Measurements from ENCODE around the gene PDIK1L. TPM values are rescaled to one million over a fixed set of nuclear protein-coding genes. Genes with fewer than 3 reads are reported as not detected.
A peak's percentile ranks its signal among the peaks of the same experiment; 100 is the strongest.

The PDIK1L gene
- total RNA-seq, 1 donor from 2014 or later, result 11.4 TPM

DNA sequence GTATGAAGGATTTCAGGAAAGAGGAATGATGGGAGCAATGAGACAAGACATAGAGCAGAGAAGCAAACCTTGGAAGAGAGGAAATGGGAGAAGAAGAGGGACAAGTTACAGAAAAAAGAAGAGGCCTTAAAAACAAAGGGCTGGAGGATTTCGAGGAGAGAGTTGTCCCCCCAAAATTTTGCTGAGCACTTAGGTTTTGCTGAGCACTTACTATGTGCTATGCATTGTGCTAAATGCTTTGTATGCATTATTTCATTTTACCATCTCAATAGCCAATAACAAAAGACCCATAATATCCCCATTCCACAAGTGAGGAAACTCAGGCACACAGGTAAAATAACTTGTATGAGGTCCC is 41.7 kb upstream of the PDIK1L start:
- Histone ChIP-seq H3K9me3 (no peaks in the 10 kb centered on the region), H3K27ac (no peak overlapping the region), H3K36me3 (no peaks in the 10 kb centered on the region), H3K4me1 (no peaks in the 10 kb centered on the region), H3K4me3 (no peak overlapping the region), H3K27me3 (peaks cover 2% of the 10 kb centered on the region)
- DNase-seq (no peak), ATAC-seq (no peak)
- intact Hi-C loops (cut with DNase I), result no loop called here
- TF ChIP-seq, protein P1, sequence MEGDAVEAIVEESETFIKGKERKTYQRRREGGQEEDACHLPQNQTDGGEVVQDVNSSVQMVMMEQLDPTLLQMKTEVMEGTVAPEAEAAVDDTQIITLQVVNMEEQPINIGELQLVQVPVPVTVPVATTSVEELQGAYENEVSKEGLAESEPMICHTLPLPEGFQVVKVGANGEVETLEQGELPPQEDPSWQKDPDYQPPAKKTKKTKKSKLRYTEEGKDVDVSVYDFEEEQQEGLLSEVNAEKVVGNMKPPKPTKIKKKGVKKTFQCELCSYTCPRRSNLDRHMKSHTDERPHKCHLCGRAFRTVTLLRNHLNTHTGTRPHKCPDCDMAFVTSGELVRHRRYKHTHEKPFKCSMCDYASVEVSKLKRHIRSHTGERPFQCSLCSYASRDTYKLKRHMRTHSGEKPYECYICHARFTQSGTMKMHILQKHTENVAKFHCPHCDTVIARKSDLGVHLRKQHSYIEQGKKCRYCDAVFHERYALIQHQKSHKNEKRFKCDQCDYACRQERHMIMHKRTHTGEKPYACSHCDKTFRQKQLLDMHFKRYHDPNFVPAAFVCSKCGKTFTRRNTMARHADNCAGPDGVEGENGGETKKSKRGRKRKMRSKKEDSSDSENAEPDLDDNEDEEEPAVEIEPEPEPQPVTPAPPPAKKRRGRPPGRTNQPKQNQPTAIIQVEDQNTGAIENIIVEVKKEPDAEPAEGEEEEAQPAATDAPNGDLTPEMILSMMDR (IDR thresholded peaks at IDR 0.05), result no peak

DNA sequence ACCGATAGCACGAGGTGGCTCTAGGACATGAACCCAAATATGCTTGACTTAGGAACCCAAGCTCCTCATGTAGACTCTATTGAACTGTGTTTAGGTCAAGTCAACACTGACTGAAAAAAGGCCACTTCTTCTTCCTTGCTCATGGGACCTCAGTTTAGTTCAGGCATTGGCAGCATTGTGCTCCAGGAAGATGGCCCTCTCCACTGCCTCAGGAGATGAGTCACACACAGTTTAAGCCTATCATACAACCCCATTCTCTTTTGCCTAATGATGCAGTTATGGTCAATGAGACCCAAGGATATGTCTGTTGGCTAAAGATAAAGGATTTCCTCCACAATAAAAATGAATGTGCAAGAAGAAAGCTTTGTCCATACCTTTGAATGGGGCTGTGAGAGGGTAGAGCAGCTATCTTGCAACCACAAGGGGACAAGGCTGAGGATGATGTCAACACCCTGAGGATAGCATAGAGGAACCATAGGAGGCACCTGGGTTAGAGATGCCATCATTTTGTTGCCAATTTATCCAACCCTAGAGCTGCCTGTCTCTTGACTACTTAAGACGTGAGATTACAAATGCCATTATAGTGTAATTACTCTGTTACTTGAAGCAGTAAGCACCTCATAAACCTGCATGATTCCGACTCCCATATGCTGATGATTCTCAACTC is 41.2 kb upstream of the PDIK1L start:
- no peak for DNase-seq
- H3K27me3 ChIP-seq, result peaks cover 7% of the 10 kb centered on the region
- no peaks in the 10 kb centered on the region for H3K9me3 ChIP-seq
- H3K4me3 ChIP-seq, result no peak overlapping the region
- H3K27ac ChIP-seq, result no peak overlapping the region
- no peak for ATAC-seq
- no peaks in the 10 kb centered on the region for H3K4me1 ChIP-seq
- TF ChIP-seq, protein P1 (IDR thresholded peaks at IDR 0.05), result no peak
- intact Hi-C loops (cut with DNase I), result no loop called here
- H3K36me3 ChIP-seq, result no peaks in the 10 kb centered on the region

DNA sequence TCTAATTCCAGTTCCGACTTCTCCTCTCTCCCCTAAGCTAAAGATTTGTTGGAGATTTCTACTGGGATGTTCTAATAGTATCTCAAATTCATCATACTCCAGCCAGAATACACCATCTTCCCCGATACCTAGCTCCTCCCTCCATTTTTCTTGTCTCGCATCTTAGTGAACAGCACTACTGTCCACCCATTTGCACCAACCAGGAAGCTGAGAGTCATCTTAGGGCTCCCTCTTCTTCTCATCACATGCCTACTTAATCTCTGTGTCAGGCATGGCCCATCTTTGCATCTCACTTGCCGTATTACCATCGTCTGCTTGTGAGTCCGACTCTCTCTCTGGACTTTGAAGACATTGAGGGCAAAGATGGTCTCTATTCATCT is 40.7 kb upstream of the PDIK1L start:
- intact Hi-C loops (cut with DNase I), result no loop called here
- no peak for ATAC-seq

DNA sequence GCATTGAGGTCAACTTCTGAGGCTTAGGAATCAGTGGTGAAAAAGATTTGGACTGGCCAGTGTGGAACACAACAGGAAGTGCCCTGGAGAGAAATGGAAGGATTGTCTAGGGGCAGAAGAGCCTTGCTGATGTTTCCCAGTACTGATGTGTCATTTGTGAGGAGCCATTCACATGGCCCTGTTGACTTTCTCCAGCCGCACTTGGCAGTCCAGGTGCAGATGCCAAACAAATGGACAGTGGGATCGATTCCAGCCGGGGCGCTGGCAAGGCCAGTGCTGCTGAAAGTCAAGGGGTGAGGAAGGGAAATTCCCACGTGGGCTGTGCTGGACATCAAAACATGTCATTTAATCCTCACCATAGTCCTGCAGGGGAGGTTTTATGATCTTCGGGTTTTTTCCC is 39.3 kb upstream of the PDIK1L start:
- H3K27me3 ChIP-seq, result peaks cover 17% of the 10 kb centered on the region
- no peaks in the 10 kb centered on the region for H3K36me3 ChIP-seq
- H3K9me3 ChIP-seq, result no peaks in the 10 kb centered on the region
- ATAC-seq, result no peak
- no peak overlapping the region for H3K4me3 ChIP-seq
- DNase-seq, result no peak
- intact Hi-C loops (cut with DNase I), result no loop called here
- H3K4me1 ChIP-seq, result no peaks in the 10 kb centered on the region
- H3K27ac ChIP-seq, result no peak overlapping the region
- TF ChIP-seq, protein P1 (IDR thresholded peaks at IDR 0.05), result no peak

More for the DNA sequence above, 40.7 kb upstream of the PDIK1L start:
- H3K4me3 ChIP-seq, result no peak overlapping the region
- H3K27ac ChIP-seq, result no peak overlapping the region
- no peaks in the 10 kb centered on the region for H3K9me3 ChIP-seq
- H3K36me3 ChIP-seq, result no peaks in the 10 kb centered on the region
- peaks cover 12% of the 10 kb centered on the region for H3K27me3 ChIP-seq
- TF ChIP-seq, protein P1 (IDR thresholded peaks at IDR 0.05), result no peak
- no peak for DNase-seq
- H3K4me1 ChIP-seq, result no peaks in the 10 kb centered on the region

DNA sequence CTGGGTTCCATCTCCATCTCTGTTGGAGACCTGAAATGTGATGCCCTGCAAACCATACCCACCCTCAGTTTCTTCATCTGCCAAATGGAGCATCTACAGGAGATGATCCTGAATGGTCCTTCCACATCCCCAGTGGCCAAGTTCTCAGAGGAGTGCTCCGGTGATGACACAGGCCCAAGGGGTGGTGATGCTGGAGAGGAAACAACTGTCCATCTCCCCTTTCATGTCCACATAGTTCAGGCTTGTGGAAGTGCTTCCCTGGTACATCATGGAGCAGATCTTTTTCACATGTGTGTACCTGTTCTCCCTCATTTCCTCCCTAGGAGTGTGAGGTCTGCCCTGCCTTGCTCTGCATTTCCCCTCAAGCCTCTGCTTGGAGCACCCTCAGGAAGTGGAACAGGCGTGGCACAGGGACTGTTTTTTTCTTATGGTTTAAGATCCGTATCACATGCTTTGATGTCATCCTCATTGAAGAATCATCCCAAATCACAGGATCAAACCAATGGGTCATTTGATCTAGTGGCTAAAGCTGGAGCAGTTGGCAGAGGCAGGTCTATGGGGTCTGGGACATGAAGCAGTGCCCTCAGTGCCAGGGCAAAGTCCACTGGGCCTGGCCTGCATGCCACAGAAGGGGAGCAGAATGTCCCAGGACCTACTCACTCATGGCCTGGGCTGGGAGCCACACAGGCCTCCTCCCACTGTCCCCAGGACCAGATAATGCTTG is 36.0 kb upstream of the PDIK1L start:
- H3K36me3 ChIP-seq, result no peaks in the 10 kb centered on the region
- DNase-seq (no peak), ATAC-seq (peak; percentile 13)
- peaks cover 17% of the 10 kb centered on the region for H3K27me3 ChIP-seq
- TF ChIP-seq, protein P1 (IDR thresholded peaks at IDR 0.05), result no peak
- intact Hi-C loops (cut with DNase I), result no loop called here
- no peak overlapping the region for H3K27ac ChIP-seq
- H3K4me1 ChIP-seq, result peaks cover 3% of the 10 kb centered on the region
- no peak overlapping the region for H3K4me3 ChIP-seq
- H3K9me3 ChIP-seq, result no peaks in the 10 kb centered on the region
